Activated CD8-positive, alpha-beta memory T cell treated with anti-CD3 and anti-CD28 coated beads, Interleukin-2, amount 50 U/mL, for 48 hours (primary cell): ENCODE data around the gene RNU1-3.
"Not testable (repeated sequence)": the region's sequence is repeated elsewhere in the genome, so short reads cannot be mapped to it uniquely, and the experiment has no call there.

Source experiments
- DNase-seq: peaks from one replicate; pipeline ENCODE4 v3.0.0-alpha.2; 2020

Gene RNU1-3

GRCh38 chr1:16666502-16667413 is at the start of gene RNU1-3:
TSS of gene RNU1-3 (minus strand) at chr1:16666948.
- DNase-seq, result not testable (repeated sequence)

- DNase-seq, result not testable (repeated sequence)
These were observed 46.7 kb upstream of the RNU1-3 start for GRCh38 chr1:16713480-16713879.

DNA sequence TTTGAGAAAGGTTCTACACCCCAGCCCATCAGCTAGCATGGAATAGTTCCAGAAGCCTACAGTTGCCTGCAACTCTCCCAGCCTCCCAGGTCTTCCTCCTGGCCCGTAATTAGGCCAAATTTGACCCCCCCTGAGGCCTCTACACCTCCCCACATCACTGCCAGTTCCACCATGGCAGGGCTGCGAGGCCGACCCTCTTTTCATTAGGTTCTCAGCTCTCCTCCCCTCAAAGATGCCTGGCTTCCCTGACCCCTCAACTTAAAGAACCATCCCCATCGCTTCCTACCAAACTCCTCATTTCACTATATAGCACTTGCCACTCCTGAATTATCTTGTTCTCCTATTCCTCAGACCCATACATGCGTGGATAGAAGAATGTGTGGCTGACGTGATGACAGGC is 46.2 kb upstream of the RNU1-3 start:
- not testable (repeated sequence) for DNase-seq

- not testable (repeated sequence) for DNase-seq
These were observed 45.8 kb upstream of the RNU1-3 start for GRCh38 chr1:16712582-16712981.

- DNase-seq, result not testable (repeated sequence)
These were observed 45.4 kb upstream of the RNU1-3 start for GRCh38 chr1:16712131-16712530.

- DNase-seq, result peak; percentile 48
These were observed 43.9 kb upstream of the RNU1-3 start for GRCh38 chr1:16710618-16711017.

DNA sequence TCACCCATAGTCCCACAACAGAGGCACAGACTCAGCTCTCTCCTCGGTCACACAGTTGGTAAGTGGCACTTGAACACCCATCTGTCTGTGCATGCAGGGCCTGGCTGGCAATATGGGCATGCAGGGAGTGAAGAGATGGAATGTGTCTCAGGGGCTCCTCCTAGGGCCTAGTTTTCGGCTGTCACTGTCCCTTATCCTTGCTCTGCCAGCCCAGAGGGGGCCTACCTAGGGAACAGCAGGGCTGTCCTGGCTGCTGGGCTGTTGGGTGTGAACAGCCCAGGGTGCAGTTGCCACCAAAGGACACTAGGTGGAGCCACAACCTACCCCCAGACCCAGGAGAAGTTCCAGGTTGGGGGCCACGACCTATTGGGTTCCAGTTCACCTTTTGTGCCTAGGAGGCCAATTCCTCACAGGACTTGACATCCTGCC is 42.9 kb upstream of the RNU1-3 start:
- peak; percentile 55 for DNase-seq

DNA sequence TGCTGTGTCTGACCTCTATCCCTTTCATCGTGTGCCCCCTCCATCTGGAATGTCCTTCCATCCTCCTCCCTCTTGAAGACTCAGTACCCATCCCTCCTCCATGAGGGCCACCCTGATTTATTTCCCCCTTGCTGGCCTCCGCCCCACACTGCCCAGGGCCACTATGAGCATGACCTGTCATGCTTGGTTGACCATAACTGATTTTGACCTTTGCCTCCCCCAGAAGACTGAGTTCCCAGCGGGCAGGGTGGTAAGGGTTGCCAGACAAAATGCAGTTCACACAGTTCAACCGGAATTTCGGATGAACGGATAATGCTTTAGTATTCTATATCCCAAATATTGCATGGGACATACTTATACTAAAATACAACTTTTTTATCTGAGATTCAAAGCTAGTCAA is 42.0 kb upstream of the RNU1-3 start:
- not testable (repeated sequence) for DNase-seq

GRCh38 chr1:16707130-16708093 is 40.7 kb upstream of the RNU1-3 start:
- not testable (repeated sequence) for DNase-seq

DNA sequence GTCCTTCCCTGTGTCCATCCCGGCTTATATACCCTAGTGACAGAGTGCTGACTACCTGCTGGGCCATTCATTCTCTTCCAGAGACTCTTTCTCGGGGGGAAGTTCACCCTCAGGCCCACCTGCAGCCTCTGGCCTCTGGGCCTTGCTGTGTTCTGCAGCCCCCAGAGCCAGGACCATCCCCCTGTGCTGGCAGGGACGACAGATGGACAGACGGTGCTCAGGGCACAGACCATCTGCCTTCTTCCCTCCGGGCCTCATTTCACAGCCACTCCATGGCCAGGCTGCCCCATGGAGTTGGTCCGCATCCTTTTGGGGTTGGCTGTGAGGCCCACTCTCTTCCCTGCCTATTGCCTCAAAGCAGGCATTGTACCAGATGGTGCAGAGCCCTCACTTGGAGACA is 39.6 kb upstream of the RNU1-3 start:
- DNase-seq, result not testable (repeated sequence)

- DNase-seq, result not testable (repeated sequence)
These were observed 37.9 kb upstream of the RNU1-3 start for GRCh38 chr1:16704502-16705100.

GRCh38 chr1:16704076-16704475 is 37.3 kb upstream of the RNU1-3 start:
- DNase-seq, result not testable (repeated sequence)

- DNase-seq, result not testable (repeated sequence)
These were observed 36.9 kb upstream of the RNU1-3 start for GRCh38 chr1:16703602-16704001.

- DNase-seq, result not testable (repeated sequence)
These were observed 36.4 kb upstream of the RNU1-3 start for GRCh38 chr1:16703141-16703540.

DNA sequence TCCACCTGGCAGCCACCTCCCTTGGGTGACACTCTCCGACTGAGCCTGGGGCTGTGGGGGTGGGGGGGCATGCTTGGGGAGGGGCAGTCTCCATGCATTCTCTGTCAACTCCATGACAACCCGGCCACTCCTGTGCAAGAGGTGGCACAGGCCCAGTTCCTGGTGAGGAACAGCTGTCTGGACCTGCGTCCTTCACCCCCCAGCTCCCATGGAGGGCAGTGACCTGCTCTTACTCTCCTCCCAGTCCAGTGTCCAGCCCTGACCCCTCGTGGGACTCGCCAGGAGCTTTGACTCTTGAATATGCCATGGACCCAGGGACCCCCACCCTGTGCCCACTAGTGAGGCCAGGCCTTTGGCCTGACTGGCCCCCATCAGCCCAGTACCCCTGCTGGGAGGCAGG is 35.5 kb upstream of the RNU1-3 start:
- DNase-seq, result not testable (repeated sequence)

DNA sequence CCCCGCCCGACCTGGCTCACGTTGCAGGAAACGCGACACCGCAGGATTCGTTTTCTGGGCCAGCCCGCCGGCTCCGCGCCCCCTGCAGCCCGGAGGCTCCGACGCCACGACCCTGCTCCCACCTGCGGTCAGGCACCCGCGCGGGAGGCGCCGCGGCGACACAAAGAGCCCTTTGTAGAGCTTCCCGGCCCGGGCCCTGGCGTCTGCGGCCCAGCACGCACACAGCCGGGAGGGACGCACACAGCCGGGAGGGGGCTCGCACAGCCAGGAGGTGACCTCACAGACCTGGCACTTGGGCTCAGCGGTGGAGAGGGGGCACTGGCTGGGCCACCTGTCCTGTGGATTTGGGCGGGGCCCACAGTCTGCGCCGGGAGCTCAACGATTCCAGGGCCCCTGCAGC is 34.4 kb upstream of the RNU1-3 start:
- DNase-seq, result not testable (repeated sequence)

GRCh38 chr1:16700138-16700895 is 33.6 kb upstream of the RNU1-3 start:
- DNase-seq, result not testable (repeated sequence)

GRCh38 chr1:16699440-16699839 is 32.7 kb upstream of the RNU1-3 start:
- not testable (repeated sequence) for DNase-seq

DNA sequence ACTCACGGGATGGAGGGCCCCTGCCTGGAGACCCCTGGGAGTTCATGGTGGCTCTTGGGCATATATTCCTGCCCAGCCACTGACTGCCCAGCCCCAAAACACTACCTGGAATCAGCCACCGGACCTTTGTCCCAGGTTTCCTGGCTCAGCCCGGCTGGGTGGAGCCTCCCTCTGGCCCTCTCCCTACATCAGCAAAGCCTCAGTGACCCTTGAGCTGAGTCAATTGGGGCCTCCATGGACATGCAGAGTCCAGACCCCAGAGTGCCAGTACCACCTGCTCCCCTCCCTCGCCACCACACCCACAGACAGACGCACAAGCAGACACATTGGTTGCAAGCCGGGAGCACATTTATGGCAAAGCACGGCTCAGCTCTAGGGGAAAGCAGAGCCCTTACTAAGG is 30.4 kb upstream of the RNU1-3 start:
- DNase-seq, result not testable (repeated sequence)

DNA sequence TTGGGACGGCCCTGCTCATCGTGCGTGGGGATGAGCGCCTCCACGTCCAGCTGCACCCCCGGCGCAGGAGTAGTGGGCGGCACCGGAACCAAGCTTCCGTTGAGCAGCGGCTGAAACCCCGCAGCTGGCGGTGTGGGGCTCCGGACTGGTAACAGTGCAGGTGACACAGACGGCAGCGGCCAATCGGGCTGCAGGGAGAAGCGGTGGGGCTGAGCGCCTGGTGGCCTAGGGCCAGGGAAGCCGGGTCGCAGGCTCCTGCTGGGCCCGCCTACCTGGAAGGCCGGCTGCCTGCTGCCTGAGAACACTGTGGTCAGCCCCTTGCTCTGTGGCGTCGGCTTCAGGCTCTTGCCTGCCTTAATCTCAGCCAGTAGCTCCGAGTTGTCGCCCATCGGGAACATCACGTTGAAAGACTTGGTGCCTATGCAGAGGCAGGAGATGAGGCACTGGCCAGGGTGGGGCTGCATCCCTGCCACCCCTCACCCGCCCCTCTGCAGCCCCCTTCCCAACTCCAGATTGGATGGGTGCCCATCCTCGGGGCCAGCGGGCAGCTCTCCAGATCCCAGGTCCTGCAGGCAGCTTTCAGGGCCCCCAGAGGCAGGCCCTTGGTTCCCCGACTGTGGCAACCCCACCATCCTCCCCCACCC is 29.9 kb upstream of the RNU1-3 start:
- DNase-seq, result not testable (repeated sequence)

- not testable (repeated sequence) for DNase-seq
These were observed 27.6 kb upstream of the RNU1-3 start for GRCh38 chr1:16694308-16694702.
